HG02571 (cell line): ENCODE data around the gene RRP15.
"Not testable (repeated sequence)": the region's sequence is repeated elsewhere in the genome, so short reads cannot be mapped to it uniquely, and the experiment has no call there.

Experiments
- ATAC-seq: cut with Tn5 transposase; IDR thresholded peaks from one replicate; pipeline ENCODE4 v1.9.1; 2021; ENCODE audit warnings: mild to moderate bottlenecking, moderate library complexity; ENCODE audit not compliant: unreplicated experiment

Gene RRP15

GRCh38 chr1:218296162-218296561 lies 11.1 kb downstream of the RRP15 start:
- no peak for ATAC-seq

GRCh38 chr1:218297461-218297860 lies 12.4 kb downstream of the RRP15 start:
- no peak for ATAC-seq

GRCh38 chr1:218297867-218298266 lies 12.8 kb downstream of the RRP15 start:
- ATAC-seq = no peak

- ATAC-seq = no peak
Observed at GRCh38 chr1:218298398-218298797, 13.3 kb downstream of the RRP15 start.

GRCh38 chr1:218299416-218299815 lies 14.3 kb downstream of the RRP15 start:
- ATAC-seq = no peak

- no peak for ATAC-seq
Observed at GRCh38 chr1:218301217-218301616, 16.1 kb downstream of the RRP15 start.

GRCh38 chr1:218302155-218302554 lies 17.1 kb downstream of the RRP15 start:
- ATAC-seq = no peak

- no peak for ATAC-seq
Observed at GRCh38 chr1:218303176-218303879, 18.2 kb downstream of the RRP15 start.

- ATAC-seq = no peak
Observed at GRCh38 chr1:218304281-218305039, 19.4 kb downstream of the RRP15 start.

GRCh38 chr1:218305472-218306064 lies 20.5 kb downstream of the RRP15 start:
- ATAC-seq = no peak

- ATAC-seq = no peak
Observed at GRCh38 chr1:218312509-218312908, 27.4 kb downstream of the RRP15 start.

GRCh38 chr1:218314316-218314715 lies 29.2 kb downstream of the RRP15 start:
- no peak for ATAC-seq

GRCh38 chr1:218315638-218316037 lies 30.5 kb downstream of the RRP15 start:
- no peak for ATAC-seq

- no peak for ATAC-seq
Observed at GRCh38 chr1:218317061-218317460, 32.0 kb downstream of the RRP15 start.

- not testable (repeated sequence) for ATAC-seq
Observed at GRCh38 chr1:218320182-218320581, 35.1 kb downstream of the RRP15 start.

- no peak for ATAC-seq
Observed at GRCh38 chr1:218322762-218323161, 37.7 kb downstream of the RRP15 start.

GRCh38 chr1:218323568-218324225 lies 38.6 kb downstream of the RRP15 start:
- ATAC-seq = no peak

GRCh38 chr1:218324226-218324580 lies 39.1 kb downstream of the RRP15 start:
- no peak for ATAC-seq

- no peak for ATAC-seq
Observed at GRCh38 chr1:218328769-218329168, 43.7 kb downstream of the RRP15 start.

GRCh38 chr1:218330043-218330623 lies 45.0 kb downstream of the RRP15 start:
- no peak for ATAC-seq

- ATAC-seq = no peak
Observed at GRCh38 chr1:218332416-218332815, 47.3 kb downstream of the RRP15 start.
